GM19463 (cell line): Measurements from ENCODE around the gene CCDC61.

Experiments used
- ATAC-seq: cut with Tn5 transposase; IDR thresholded peaks from one replicate; pipeline ENCODE4 v1.9.1; 2021; ENCODE audit warnings: mild to moderate bottlenecking, moderate library complexity; ENCODE audit not compliant: unreplicated experiment

CCDC61 gene

DNA sequence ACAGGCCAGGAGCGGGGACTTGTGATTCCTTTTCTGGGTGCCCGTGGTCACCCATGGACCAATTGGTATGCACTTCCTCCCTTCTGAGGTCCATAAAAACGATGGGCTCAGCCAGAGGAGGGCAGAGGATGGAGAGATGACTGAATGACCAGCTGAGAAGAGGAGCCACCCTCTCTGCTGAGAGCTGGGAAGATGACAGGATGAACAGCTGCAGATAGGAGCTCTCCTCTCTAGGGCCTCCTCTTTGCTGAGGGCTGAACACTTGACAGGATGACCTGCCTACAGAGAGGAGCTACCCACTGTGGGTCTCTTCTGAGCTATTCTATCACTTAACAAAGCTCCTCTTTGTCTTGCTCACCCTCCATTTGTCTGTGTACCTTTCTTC lies 41.5 kb downstream of the CCDC61 start:
- no peak for ATAC-seq

DNA sequence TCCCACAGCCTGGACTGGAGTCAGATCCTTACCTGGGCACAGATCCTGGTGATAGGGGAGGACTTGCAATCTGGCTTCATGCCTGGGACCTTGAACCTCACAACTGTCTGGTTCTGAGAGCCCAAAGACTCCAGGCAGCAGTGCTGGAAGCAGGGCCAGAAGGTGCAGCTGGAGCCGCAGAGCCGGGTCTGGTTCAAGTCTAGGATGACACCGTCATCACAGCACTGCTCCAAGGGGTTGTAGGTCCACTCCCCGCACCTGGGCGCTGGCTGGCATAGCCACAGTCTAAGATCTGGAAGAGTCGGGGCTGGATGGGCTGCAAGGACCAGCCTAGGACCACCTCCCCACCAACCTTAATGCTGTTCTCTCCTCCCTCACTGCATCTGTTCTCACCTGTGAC lies 44.9 kb downstream of the CCDC61 start:
- ATAC-seq, result no peak

DNA sequence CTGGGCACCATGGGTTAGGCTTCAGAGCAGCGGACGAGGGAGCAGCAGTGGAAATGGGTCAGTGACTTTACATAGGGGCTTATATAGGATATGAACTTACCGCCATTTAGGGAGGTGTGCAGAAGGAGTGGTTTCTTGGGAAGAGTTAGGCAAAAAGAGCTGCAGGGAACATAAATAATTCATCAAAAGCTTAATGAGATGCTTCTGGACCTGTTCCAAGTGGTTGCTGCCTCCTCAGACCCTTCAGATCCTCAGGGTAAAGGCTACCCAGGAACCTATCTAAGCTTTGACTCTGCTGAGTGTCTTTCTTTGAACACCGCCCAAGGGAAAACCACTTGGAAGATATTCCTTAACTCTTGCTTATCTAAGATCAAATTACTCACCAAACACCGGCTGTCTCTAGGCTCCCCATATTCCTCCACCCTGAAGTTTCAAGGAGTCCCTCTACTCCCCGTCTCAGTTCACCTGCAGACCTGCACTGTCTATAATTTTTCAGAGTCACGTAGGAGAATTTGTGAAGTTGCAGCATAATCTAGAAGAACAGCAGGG lies 45.8 kb downstream of the CCDC61 start, which contains the start of gene IGFL4:
TSS of gene IGFL4 (minus strand) at position 51 of the 549 bp plus-strand sequence. CDS start at position 11, 40 bp downstream.
- ATAC-seq, result no peak

DNA sequence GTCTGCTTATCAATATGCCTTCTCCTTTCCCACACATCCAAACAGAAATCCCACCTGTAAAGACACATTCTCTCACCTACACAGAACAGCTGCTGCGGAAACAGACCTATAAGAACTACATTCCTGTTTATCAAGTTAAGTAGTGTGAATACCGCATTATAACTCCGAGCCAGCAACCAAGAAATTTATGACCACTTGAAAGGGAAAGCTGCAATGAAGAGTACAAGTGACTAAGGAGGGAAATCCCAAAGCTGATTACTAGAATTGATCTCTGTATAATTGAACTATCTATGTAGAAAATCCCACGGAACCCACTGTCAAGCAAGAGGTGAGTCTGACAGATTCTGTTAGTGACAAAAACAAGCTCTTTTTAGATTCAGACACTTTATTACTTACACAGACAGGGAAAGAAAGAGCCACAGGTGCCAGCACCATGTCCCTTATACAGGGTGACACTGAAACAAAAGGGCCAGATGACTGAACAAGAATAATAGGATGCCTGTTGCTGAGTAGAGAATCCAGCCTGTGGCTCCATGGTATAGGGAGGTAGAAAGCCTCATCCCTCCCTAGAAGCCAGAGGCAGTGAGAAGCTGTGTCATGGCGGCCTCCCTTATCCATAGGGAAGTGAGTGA lies 47.1 kb downstream of the CCDC61 start:
- no peak for ATAC-seq

DNA sequence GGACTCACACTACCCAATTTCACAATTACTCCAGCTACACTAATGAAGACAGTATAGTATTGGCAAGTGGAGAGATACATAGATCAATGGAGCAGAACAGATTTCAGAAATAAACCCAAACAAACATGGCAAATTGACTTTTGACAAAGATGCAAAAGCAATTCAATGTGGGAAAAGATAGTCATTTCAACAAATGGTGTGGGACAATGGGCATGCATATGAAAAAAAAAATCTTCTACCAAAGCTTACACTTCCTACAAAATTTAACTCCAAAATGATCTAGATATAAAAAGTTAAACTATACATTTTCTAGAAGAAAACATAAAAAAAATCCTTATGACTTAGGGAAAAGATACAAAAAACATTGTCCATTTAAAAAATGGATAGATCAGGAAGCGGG lies 48.3 kb downstream of the CCDC61 start:
- ATAC-seq, result no peak

DNA sequence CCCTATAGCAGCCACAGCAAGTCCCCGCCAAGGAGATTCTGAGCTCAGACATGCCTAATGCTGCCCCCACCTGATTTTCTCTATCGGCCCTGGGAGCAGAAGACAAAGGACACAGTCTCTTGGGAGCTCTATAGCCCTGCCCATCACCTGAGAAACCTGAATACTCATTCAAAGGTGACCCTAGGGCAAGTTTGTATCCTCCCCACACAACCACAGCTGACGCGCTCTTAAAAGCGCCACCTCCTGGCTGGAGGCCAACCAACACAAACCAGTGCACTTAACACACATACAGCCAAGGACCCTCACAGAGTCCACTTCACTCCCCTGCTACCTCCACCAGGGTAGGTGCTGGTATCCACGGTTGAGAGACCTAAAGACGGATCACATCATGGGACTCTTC lies 54.3 kb downstream of the CCDC61 start:
- no peak for ATAC-seq

DNA sequence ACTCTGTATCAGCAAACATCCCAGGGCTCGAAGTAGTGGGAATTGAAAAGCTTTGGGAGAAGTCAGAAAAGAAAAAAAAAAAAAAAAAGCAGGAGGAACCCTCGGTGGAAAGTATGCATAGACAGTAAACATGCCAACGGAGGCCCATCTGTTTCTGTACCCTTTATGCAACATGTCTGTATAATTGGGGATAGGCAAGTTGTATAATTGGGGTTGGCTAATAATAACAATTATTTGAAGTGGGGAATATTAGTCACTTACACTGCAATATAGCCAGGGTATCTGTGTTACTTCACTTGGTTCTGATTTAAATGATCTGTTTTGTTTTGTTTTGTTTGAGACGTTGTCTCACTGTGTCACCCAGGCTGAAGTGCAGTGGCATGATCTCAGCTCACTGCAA lies 57.6 kb downstream of the CCDC61 start:
- no peak for ATAC-seq

DNA sequence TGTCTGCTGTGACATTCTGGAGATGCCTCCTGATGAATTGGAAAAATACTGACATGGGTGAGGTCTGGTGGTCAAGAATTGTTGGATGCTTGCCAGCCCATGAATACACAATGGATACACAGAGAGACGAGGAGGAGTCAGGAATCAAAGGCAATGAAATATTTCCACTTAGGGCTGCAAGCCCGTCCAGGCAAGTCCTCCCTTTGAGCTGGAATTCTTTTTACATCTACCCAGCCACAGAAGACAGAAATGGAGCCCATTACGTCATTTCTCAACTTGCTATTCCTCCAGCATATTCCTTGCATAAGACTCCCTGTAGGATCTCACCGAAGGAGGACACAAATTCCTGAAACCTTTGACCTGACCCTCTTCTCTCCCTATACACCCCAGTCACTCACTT lies 61.3 kb downstream of the CCDC61 start:
- no peak for ATAC-seq

DNA sequence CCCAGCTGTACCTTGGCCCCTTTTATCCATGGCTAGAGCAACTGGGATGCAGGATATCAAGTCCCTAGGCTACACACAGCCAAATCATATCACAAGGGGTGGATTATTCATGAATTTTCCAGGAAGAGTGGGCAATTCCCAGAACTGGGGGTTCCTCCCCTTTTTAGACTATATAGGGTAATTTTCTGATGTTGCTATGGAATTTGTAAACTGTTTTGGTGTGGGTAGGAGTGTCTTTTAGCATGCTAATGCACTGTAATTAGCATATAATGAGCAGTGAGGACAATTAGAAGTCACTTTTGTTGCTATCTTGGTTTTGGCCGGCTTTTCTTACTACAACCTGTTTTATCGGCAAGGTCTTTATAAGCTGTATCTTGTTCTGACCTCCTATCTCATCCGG lies 63.5 kb downstream of the CCDC61 start:
- no peak for ATAC-seq

DNA sequence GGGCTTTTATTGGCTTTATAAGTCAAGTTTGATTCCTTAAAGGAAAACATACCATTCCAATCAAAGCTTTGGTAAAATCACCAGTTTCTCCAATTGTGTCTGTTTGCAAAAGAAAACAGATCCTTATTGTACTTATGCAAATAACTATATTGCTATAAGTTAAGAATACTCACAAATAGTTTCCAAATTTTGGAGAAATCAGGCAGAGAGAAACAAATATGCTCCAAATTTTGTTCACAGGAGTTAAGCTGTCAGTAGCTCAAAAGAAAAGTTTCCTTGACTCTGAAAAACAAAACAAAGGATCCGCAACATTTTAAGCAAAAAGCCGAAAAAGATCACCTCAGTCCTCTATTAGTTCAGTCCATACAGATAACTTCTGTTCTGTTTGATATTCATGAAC lies 64.7 kb downstream of the CCDC61 start:
- no peak for ATAC-seq

DNA sequence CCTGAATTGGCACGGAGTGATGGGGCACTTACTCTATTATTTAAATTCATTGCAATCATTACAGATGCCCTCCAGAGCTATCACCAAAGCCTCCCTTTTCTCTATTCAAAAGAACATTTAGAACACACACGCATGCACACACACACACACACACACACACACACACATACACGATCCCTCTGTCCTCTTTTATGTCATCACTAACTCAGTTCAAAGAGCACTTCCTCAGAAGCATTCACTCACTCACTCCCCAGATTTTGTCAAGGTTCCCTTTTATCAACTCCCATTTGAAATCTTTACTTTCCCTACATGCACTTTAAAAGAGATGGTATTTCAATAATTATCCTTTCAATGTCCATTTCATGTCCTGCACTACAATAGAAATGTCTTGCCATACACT lies 67.9 kb downstream of the CCDC61 start:
- ATAC-seq, result no peak

DNA sequence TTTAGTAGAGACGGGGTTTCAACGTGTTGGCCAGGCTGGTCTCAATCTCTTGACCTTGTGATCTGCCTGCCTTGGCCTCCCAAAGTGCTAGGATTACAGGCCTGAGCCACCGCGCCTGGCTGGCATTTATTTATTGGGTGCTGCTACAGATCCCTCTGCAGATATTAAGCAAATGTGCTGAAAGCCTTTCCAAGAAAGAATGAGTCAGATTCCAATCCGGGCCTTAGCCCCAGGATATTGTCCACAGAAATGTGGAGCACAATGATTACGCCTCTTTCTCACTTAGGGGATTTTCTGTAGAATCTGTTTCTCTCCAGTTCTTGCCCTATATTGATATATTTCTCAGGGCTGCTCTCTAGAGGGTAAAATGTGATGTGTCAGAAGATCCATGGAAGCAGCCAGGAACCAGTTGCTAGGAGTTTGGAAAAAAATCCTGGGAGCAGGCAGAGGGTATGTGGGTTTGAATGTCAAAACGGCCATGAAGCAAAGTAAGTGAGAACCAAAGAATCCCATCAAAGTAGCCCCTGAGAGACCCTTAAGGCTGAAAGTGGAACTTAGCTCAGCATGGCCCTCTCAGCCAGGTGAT lies 70.3 kb downstream of the CCDC61 start:
- ATAC-seq, result no peak

DNA sequence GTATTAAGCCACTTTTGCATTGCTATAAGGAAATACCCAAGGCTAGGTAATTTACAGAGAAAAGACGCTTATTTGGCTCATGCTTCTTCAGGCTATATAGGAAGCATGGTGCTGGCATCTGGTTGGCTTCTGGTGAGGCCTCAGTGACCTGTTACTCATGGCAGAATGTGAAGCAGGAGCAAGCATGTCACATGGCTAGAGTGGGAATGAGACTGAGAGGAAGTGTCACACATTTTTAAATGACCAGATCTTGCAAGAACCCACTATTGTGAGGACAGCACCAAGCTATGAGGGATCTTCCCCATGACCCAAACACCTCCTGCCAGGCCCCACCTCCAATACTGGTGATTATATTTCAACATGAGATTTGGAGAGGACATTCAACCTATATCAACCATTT lies 71.2 kb downstream of the CCDC61 start:
- no peak for ATAC-seq

DNA sequence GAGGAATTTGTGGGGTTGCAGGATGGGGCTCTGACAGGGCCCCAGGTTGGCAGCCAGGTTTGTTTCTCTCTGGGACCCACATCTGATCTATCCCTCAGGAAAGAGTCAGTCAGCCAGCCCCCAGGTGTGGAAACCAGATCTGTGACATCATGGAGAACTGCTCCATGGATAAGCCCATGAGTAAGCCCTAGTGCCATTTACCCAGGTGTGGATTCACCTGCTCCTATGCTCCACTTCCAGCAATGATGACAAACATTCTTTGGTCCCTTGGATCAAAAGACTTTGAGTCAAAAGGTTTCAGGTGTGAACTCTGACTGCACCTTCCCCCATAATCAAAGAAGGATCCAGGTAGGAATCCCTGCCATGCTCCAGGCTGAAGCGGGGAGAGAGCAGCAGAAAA lies 72.4 kb downstream of the CCDC61 start:
- ATAC-seq, result no peak
